ENCODE measurements around the gene FABP6. TPM values are rescaled to one million over a fixed set of nuclear protein-coding genes. Genes with fewer than 3 reads are reported as not detected.

Gene FABP6
- 0.92 to 1.4 TPM (median 1.1 TPM) in 5 replicates for total RNA-seq (2022; extraction: Qiagen RNA extraction)

GRCh38 chr5:160229190-160229742, at the start of gene FABP6:
Gene FABP6, plus strand, starts transcription at chr5:160229506. Its CDS starts 52 bp downstream, at chr5:160229558.

Other genes starting within 250 kb of the FABP6 start
- 64.2 to 76.1 TPM (median 65.7 TPM) in 5 replicates for gene TTC1, start 220.4 kb upstream of the FABP6 start, total RNA-seq (2022; extraction: Qiagen RNA extraction)
- gene PWWP2A, start 110.1 kb upstream of the FABP6 start, total RNA-seq (2022; extraction: Qiagen RNA extraction), result 8.0 to 11.5 TPM (median 10.7 TPM) in 5 replicates
- 11.0 to 15.4 TPM (median 13.6 TPM) in 5 replicates for gene CCNJL, start 83.1 kb downstream of the FABP6 start, total RNA-seq (2022; extraction: Qiagen RNA extraction)
- gene C1QTNF2, start 141.1 kb downstream of the FABP6 start, total RNA-seq (2022; extraction: Qiagen RNA extraction), result 0.05 to 0.22 TPM (median 0.15 TPM) in 5 replicates
- 1.9 to 2.6 TPM (median 2.4 TPM) in 5 replicates for gene FAM200C, start 170.5 kb downstream of the FABP6 start, total RNA-seq (2022; extraction: Qiagen RNA extraction)
- 37.2 to 72.6 TPM (median 44.1 TPM) in 5 replicates for gene SLU7, start 189.6 kb downstream of the FABP6 start, total RNA-seq (2022; extraction: Qiagen RNA extraction)
- gene PTTG1, start 192.3 kb downstream of the FABP6 start, total RNA-seq (2022; extraction: Qiagen RNA extraction), result 199 to 299 TPM (median 208 TPM) in 5 replicates